ENCODE results near the gene AGGF1.
"Not testable (repeated sequence)": the region's sequence is repeated elsewhere in the genome, so short reads cannot be mapped to it uniquely, and the experiment has no call there.

Gene AGGF1

GRCh38 chr5:77030097-77031071, at the start of gene AGGF1:
TSS of gene AGGF1 (plus strand) at chr5:77030404. CDS start at chr5:77030767, 363 bp downstream.
- H3K27ac ChIP-seq = peak within 1 kb of the TSS; percentile 80
- DNase-seq (ENCODE audit: low read depth, low spot score) = peak; percentile 72

DNA sequence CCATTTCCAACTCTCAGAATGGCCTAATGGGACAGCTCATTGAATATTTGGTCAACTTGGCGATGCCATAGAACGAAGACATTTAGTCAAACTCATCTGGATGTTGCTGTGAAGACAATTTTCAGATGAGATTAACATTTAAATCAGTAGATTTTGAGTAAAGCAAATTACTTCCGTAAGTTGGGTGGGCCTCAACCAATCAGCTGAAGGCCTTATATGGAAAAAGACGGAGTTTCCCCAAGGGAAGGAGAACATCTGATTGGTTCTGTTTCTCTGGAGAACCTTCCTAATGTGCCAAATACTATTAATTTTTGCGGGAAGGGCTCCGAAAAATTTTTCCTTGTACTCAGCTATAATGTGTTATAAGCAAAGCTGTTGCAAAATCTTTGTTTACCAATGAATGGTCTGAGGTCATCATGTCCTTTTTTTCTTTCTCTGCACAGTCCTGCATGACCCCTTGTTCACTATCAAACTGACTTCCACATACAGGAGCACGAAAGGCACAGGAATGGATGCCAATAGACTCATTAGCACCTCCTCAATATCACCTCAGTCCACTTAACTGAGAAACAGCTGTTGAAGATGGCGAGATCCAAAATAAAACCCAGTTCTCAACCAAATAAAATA, 49.6 kb upstream of the AGGF1 start:
- no peak for DNase-seq (ENCODE audit: low read depth, low spot score)
- no peak overlapping the region for H3K27ac ChIP-seq

DNA sequence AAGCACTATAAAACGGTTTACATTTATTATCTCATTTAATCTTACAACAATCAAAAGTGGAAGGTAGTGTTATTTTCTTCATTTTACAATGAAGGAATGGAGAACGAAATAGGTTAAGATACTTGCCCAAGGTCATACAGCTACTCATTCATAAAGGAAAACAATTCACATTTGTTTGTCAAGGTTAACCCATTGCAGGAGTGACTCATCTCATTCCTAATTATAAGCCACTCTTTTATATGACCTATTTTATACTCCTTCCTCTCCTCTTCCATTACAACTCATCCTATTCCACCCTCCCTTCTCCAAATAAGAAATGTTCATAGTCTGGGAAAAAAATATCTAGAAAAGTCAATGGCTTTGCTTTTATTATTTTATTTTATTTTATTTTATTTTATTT, 47.8 kb upstream of the AGGF1 start:
- no peak for DNase-seq (ENCODE audit: low read depth, low spot score)

GRCh38 chr5:76983468-76983867, 46.7 kb upstream of the AGGF1 start:
- H3K27ac ChIP-seq = no peak overlapping the region
- DNase-seq (ENCODE audit: low read depth, low spot score) = no peak

More for the DNA sequence above, 47.8 kb upstream of the AGGF1 start:
- H3K27ac ChIP-seq = no peak overlapping the region

GRCh38 chr5:76986825-76987526, 43.2 kb upstream of the AGGF1 start:
- DNase-seq (ENCODE audit: low read depth, low spot score) = no peak

DNA sequence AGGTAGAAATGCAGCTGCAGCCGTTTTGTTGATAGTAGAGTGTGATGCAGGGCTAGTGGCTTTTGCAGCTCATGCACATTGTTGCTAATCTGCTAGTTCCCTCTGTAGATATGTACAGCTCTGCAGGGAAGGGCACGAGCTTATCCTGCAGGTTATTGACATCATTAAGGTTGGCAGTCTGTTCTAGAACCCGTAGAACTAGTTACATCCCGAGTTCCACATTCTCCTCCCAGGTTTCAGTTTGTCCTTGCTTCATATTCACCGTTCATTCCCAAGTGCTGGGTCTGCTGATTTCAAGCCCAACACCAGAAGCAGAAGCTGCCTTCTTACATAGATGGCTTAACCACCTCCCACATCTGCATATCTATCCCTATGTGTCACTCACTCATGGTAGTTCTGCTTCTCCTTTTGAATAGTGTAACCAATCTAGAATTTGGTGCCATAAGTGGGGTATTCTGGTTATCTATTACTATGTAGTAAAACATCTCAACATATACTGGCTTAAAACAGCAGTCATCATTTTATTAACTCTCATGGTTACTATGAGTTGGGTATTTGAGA, 39.2 kb upstream of the AGGF1 start:
- H3K27ac ChIP-seq = no peak overlapping the region
- DNase-seq (ENCODE audit: low read depth, low spot score) = no peak

More at GRCh38 chr5:76986825-76987526, 43.2 kb upstream of the AGGF1 start:
- no peak overlapping the region for H3K27ac ChIP-seq

DNA sequence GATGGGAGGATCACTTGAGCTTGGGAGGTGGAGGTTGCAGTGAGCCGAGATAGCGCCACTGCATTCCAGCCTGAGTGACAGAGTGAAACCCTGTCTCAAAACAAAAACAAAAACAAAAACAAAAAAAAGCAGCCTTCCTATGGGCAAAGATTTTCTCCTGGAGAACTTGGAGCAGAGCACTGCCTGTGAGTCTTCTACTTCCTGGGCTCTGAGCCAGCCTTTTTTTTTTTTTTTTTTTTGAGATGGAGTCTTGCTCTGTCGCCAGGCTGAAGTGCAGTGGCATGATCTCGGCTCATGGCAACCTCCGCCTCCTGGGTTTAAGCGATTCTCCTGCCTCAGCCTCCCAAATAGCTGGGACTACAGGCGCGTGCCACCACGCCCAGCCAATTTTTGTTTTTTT, 36.8 kb upstream of the AGGF1 start:
- DNase-seq (ENCODE audit: low read depth, low spot score); H3K27ac ChIP-seq: not testable (repeated sequence)

DNA sequence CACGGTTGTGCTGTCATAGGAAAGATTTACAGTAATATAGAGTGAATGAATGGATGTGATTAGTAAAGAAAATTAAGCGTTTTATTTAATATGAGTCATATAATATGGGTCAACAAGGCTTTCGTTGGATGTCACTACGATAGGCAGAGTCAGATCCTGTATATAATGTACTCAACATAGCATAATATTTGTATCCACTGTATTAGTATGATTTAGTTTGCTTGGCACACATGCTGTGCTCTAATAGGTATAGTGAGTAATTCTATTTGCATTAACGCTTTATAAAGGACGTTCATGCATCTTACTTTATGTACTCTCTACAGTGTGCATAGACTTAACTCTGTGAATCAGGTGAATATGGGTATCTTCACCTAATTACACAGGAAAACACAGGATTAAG, 35.9 kb upstream of the AGGF1 start:
- H3K27ac ChIP-seq = no peak overlapping the region
- no peak for DNase-seq (ENCODE audit: low read depth, low spot score)

GRCh38 chr5:76998251-76998650, 32.0 kb upstream of the AGGF1 start:
- H3K27ac ChIP-seq; DNase-seq (ENCODE audit: low read depth, low spot score): not testable (repeated sequence)

DNA sequence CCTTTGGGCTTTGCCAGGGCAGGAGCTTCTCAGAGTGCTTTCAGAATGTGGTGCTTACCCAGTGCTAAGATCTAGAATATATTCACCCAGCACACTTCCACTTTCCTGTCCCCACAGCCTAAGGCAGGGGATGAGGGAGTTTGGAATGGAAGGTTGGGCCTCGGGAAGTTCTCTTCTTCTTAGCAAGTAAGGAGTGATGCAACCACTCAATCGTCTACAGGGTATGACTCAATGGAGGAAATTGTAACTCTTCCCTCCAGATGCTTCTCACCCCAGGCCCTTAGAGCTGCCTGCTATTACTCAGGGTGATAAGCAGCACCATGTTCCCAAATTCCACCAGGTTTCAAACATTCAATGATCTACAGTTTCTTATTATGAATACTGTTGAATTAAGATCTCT, 30.8 kb upstream of the AGGF1 start:
- DNase-seq (ENCODE audit: low read depth, low spot score) = peak; percentile 48
- H3K27ac ChIP-seq = peak overlapping the region; percentile 9

DNA sequence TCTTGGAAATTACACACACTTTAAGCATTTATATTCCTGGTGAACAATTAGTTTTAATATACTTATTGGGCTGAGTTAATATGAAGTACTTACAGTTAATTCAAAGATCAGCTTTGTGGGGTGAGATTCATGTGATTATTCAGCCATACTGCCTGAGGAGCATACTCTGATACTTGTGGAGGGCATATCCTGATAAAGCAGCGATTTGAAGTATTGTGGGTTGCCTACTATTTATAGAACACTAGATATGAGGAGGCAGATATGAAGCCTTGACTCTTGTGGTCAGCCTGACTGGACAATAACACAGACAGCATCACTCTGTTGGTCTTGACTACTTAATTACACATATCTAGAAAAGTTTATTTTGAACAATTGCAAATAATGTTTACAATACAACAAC, 27.0 kb upstream of the AGGF1 start:
- no peak overlapping the region for H3K27ac ChIP-seq
- DNase-seq (ENCODE audit: low read depth, low spot score) = no peak

DNA sequence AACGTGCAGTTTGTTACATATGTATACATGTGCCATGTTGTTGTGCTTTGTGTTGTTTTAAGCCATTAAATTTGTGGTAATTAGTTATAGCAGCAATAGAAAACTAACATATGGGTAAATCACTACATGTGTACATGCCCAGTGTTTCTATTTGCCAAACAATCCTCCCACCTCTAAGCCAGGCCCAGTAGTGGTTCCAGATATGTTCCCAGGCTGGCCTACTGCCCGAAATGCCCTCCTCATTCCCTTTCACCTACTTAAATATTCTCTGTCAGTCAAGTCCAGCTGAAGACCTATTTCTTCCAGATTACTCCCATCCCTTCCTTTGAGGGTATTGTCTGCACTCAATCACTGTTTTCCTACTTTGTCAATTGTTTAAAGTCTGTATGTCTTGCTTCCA, 24.1 kb upstream of the AGGF1 start:
- DNase-seq (ENCODE audit: low read depth, low spot score) = no peak
- H3K27ac ChIP-seq = no peak overlapping the region

- no peak for DNase-seq (ENCODE audit: low read depth, low spot score)
- H3K27ac ChIP-seq = no peak overlapping the region
Measured at GRCh38 chr5:77008413-77008812, 21.8 kb upstream of the AGGF1 start.

DNA sequence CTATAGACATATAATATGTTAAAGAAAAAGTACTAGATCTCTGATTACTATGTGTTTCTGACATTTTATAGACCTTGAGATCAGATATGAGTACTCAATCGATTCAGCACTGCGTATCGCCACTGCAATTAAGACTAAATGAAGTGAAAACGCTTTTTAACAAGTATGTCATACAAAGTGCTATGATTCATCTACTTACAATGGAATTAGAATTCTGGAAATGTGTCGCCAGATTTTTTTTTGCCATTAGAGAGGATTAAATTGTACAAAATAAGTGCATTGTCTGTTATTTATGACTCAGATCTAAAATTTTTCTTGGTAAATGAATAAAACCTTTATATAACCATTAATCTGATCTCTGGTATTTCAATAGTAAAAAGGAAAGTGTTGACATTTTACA, 20.0 kb upstream of the AGGF1 start:
- no peak for DNase-seq (ENCODE audit: low read depth, low spot score)
- no peak overlapping the region for H3K27ac ChIP-seq

GRCh38 chr5:77011498-77011897, 18.7 kb upstream of the AGGF1 start:
- H3K27ac ChIP-seq = no peak overlapping the region
- DNase-seq (ENCODE audit: low read depth, low spot score) = no peak

DNA sequence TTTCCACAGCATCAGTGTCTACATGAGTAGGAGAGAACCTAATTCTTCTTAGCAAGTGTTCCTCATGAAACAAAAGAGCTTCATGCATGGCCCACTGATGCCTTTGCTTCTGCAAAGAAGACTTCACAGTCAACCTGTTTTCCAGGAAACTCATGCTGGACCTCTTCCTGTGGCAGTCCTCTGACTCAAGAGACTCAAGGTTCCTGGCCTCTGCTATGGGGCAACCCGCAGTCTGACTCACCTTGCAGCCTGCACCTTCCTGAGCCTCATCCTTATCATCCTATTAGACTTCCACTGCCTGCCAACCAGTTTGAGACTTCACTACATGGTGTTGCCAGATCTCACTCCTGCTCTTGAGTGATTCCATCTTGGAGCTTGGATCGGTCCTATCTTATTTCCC, 17.6 kb upstream of the AGGF1 start:
- DNase-seq (ENCODE audit: low read depth, low spot score) = peak; percentile 5
- H3K27ac ChIP-seq = no peak overlapping the region

GRCh38 chr5:77015938-77016569, 14.2 kb upstream of the AGGF1 start:
- H3K27ac ChIP-seq = no peak overlapping the region
- DNase-seq (ENCODE audit: low read depth, low spot score) = no peak

GRCh38 chr5:77016962-77017361, 13.2 kb upstream of the AGGF1 start:
- no peak overlapping the region for H3K27ac ChIP-seq

GRCh38 chr5:77017668-77018067, 12.5 kb upstream of the AGGF1 start:
- DNase-seq (ENCODE audit: low read depth, low spot score) = no peak
- no peak overlapping the region for H3K27ac ChIP-seq

More at GRCh38 chr5:77016962-77017361, 13.2 kb upstream of the AGGF1 start:
- DNase-seq (ENCODE audit: low read depth, low spot score) = no peak
